ENCODE measurements around the gene GOLT1A.

DNA sequence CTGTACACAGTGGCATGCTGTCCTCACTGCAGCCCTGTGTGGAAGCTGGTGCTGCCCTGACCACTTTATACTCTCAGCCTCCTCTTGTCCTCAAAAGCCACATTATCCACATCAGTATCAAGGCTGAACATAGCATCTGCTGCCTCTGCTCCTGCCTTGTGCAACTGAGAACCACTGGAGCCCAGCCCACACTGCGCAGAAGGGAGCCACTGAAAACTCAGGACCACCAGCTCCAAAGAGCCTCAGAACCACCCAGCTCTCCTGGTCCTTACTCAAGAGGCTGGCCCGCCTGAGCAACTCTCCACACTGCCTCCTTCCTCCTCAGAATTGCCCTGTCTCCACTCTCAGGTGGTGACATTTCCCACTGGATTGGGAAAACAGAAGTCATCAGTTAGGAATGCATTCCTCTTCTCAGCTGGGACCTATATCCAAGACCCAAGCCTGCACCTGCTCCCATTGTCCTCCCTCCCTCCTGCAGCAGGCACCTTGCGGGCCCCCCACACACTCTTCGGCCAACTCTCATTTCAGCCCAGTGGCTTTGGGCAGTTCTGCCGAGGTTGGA, 10.5 kb downstream of the GOLT1A start:
- TF ChIP-seq RAD21 (IDR thresholded peaks at IDR 0.05 in 1 of 2, conservative IDR thresholded peaks at IDR 0.05 in 1 of 2; ENCODE audit: low read depth in 2 of 2, low read length in 2 of 2): no peak
- no peak for TF ChIP-seq CREB1 (IDR thresholded peaks at IDR 0.05)
- TF ChIP-seq SP1 (IDR thresholded peaks at IDR 0.05; ENCODE audit: low read depth, low read length): no peak
- TF ChIP-seq, protein P1, sequence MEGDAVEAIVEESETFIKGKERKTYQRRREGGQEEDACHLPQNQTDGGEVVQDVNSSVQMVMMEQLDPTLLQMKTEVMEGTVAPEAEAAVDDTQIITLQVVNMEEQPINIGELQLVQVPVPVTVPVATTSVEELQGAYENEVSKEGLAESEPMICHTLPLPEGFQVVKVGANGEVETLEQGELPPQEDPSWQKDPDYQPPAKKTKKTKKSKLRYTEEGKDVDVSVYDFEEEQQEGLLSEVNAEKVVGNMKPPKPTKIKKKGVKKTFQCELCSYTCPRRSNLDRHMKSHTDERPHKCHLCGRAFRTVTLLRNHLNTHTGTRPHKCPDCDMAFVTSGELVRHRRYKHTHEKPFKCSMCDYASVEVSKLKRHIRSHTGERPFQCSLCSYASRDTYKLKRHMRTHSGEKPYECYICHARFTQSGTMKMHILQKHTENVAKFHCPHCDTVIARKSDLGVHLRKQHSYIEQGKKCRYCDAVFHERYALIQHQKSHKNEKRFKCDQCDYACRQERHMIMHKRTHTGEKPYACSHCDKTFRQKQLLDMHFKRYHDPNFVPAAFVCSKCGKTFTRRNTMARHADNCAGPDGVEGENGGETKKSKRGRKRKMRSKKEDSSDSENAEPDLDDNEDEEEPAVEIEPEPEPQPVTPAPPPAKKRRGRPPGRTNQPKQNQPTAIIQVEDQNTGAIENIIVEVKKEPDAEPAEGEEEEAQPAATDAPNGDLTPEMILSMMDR (IDR thresholded peaks at IDR 0.05; ENCODE audit: control extremely low read depth in 1 of 3, insufficient read depth in 1 of 3, low read depth in 1 of 3, low read length in 3 of 3): no peak
- no peak for TF ChIP-seq EP300 (IDR thresholded peaks at IDR 0.05; ENCODE audit: borderline replicate concordance in 1 of 2, low read depth in 2 of 2, low read length in 2 of 2)
- no peak for TF ChIP-seq POLR2A (IDR thresholded peaks at IDR 0.05; ENCODE audit: control extremely low read depth in 1 of 2, low read depth in 2 of 2, low read length in 2 of 2)
- TF ChIP-seq, protein P2, sequence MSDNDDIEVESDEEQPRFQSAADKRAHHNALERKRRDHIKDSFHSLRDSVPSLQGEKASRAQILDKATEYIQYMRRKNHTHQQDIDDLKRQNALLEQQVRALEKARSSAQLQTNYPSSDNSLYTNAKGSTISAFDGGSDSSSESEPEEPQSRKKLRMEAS (IDR thresholded peaks at IDR 0.05): no peak
- TF ChIP-seq SP2 (IDR thresholded peaks at IDR 0.05; ENCODE audit: low read length): no peak
- TF ChIP-seq KDM1A (IDR thresholded peaks at IDR 0.05; ENCODE audit: borderline replicate concordance, low read length): no peak
- TF ChIP-seq ASH2L (IDR thresholded peaks at IDR 0.05; ENCODE audit: low read length): no peak
- TF ChIP-seq JUND (IDR thresholded peaks at IDR 0.05; ENCODE audit: low read length): no peak
- no peak for TF ChIP-seq EZH2 (IDR thresholded peaks at IDR 0.05; ENCODE audit: low read depth, low read length, severe bottlenecking)
- no peak for TF ChIP-seq POLR2AphosphoS5 (IDR thresholded peaks at IDR 0.05; ENCODE audit: low read depth, low read length)
- no peak for TF ChIP-seq RFX5 (IDR thresholded peaks at IDR 0.05; ENCODE audit: borderline replicate concordance, low read depth, low read length)
